CD4-positive, alpha-beta memory T cell (primary cell): ENCODE data around the gene CDK11B. TPM values are rescaled to one million over a fixed set of nuclear protein-coding genes. Genes with fewer than 3 reads are reported as not detected.
A peak's percentile ranks its signal among the peaks of the same experiment; 100 is the strongest.
"Not testable (repeated sequence)": the region's sequence is repeated elsewhere in the genome, so short reads cannot be mapped to it uniquely, and the experiment has no call there.

Experiments
- CTCF ChIA-PET: fragments of 350-600 bp; sonication (Branson Sonifier 250); formaldehyde crosslinking; loops from one replicate; lab custom pipeline; 2021; ENCODE audit warnings: inconsistent platforms; ENCODE audit not compliant: partially characterized antibody; lab: Charles Lee
- POLR2A ChIA-PET: fragments of 350-600 bp; sonication (Branson Sonifier 250); formaldehyde crosslinking; loops from one replicate; lab custom pipeline; 2021; ENCODE audit not compliant: partially characterized antibody; lab: Charles Lee
- DNase-seq, 5 donors: peaks; one replicate each; pipeline versions ENCODE4 v3.0.0 to v3.0.0-alpha.2; 2020 to 2022; ENCODE audit warnings: mixed read lengths in 1 of 5
- H3K27ac ChIP-seq: one replicate; pipeline ENCODE4 v1.7.0; 2013; ENCODE audit warnings: low read depth, low read length
- H3K27me3 ChIP-seq: 2 replicates; pipeline ENCODE4 v1.7.0; 2013; ENCODE audit warnings: mild to moderate bottlenecking, low read length, moderate library complexity; ENCODE audit not compliant: insufficient read depth
- H3K36me3 ChIP-seq: 2 replicates; pipeline ENCODE4 v1.7.0; 2013; ENCODE audit warnings: mild to moderate bottlenecking, low read length, moderate library complexity; ENCODE audit not compliant: insufficient read depth
- H3K4me1 ChIP-seq: 2 replicates; pipeline ENCODE4 v1.7.0; 2013; ENCODE audit warnings: mild to moderate bottlenecking, low read length, moderate library complexity; ENCODE audit not compliant: insufficient read depth
- H3K4me3 ChIP-seq, 2 donors: one replicate each; pipeline ENCODE4 v1.7.0; 2013; ENCODE audit warnings: low read length in 2 of 2, mild to moderate bottlenecking in 1 of 2
- H3K9me3 ChIP-seq, 2 donors: one replicate each; pipeline ENCODE4 v1.7.0; 2013; ENCODE audit warnings: low read length in 2 of 2, control low read depth in 1 of 2; ENCODE audit not compliant: control insufficient read depth in 1 of 2
- H3K27ac Mint-ChIP-seq, 7 donors: one replicate each; pipeline ENCODE4 v1.8.0; 2020 to 2021; ENCODE audit warnings: mixed read lengths in 7 of 7, mild to moderate bottlenecking in 6 of 7, inconsistent platforms in 3 of 7, moderate library complexity in 3 of 7
- H3K27me3 Mint-ChIP-seq, 2 donors: one replicate each; pipeline ENCODE4 v1.8.0; 2020 to 2021; ENCODE audit warnings: mixed read lengths in 2 of 2
- H3K36me3 Mint-ChIP-seq, 2 donors: one replicate each; pipeline ENCODE4 v1.8.0; 2020 to 2021; ENCODE audit warnings: mixed read lengths in 2 of 2, inconsistent platforms in 1 of 2, mild to moderate bottlenecking in 1 of 2
- H3K4me1 Mint-ChIP-seq, 4 donors: one replicate each; pipeline ENCODE4 v1.8.0; 2020 to 2021; ENCODE audit warnings: mixed read lengths in 4 of 4, mild to moderate bottlenecking in 1 of 4
- H3K4me3 Mint-ChIP-seq, 8 donors: one replicate each; pipeline ENCODE4 v1.8.0; 2020 to 2021; ENCODE audit warnings: mixed read lengths in 8 of 8, mild to moderate bottlenecking in 7 of 8, moderate library complexity in 6 of 8, inconsistent platforms in 3 of 8
- H3K9me3 Mint-ChIP-seq, 8 donors: one replicate each; pipeline ENCODE4 v1.8.0; 2020 to 2021; ENCODE audit warnings: mixed read lengths in 8 of 8, mild to moderate bottlenecking in 5 of 8, inconsistent platforms in 3 of 8, moderate library complexity in 1 of 8
- intact Hi-C: fragments of 100-400 bp; cut with micrococcal nuclease; formaldehyde crosslinking; loops from one replicate; pipeline ENCODE4 v1.15.1; 2023
- polyA plus RNA-seq, 2 donors: library from polyadenylated mRNA; unstranded; fragments of 300-500 nt; fragmentation: Illumina TruSeq; gene quantifications; one replicate each; pipeline ENCODE4 v1.2.3, GENCODE V29; 2021
- total RNA-seq, 2 experiments: library from RNA; stranded (reverse); gene quantifications; one replicate each; pipeline ENCODE4 v1.2.3, GENCODE V29; 2021

Gene CDK11B
- total and polyA plus RNA-seq, 4 experiments from 2014 or later: 2.5 to 44.7 (median 34.3) TPM

GRCh38 chr1:1634613-1635012 lies 24.2 kb downstream of the CDK11B start:
- H3K4me3 Mint-ChIP-seq, H3K36me3 ChIP-seq, CTCF ChIA-PET, H3K27me3 Mint-ChIP-seq, H3K9me3 Mint-ChIP-seq, POLR2A ChIA-PET, H3K36me3 Mint-ChIP-seq, intact Hi-C loops, DNase-seq, H3K4me1 Mint-ChIP-seq, H3K27ac Mint-ChIP-seq, H3K27me3 ChIP-seq, H3K4me3 ChIP-seq, H3K9me3 ChIP-seq, H3K27ac ChIP-seq: not testable (repeated sequence)
- peaks cover 15% of the 10 kb centered on the region for H3K4me1 ChIP-seq

DNA sequence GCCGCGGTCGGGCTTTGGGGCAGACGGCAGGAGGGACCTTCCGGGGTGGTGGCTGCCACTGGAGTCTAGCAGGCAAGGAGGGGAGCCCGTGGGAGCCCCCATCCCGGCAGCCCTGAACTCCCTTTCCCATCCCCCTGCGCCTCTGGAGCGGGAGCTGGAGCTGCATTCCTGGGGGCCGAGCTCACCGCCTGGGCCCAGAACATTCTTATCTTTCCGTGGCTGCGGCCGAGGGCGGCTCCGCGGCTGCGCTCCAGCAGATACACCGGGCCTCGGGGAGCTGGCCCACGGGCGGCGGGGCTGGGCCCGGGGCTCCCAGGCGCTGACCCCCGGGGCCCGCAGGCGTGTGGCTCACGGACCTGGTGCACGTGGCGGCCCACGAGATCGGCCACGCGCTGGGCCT lies 25.4 kb downstream of the CDK11B start:
- H3K4me3 Mint-ChIP-seq, H3K27ac Mint-ChIP-seq, H3K4me1 Mint-ChIP-seq, H3K36me3 ChIP-seq, POLR2A ChIA-PET, H3K36me3 Mint-ChIP-seq, intact Hi-C loops, H3K27me3 Mint-ChIP-seq, H3K27me3 ChIP-seq, H3K4me3 ChIP-seq, H3K9me3 Mint-ChIP-seq, CTCF ChIA-PET, H3K9me3 ChIP-seq, DNase-seq, H3K27ac ChIP-seq: not testable (repeated sequence)
- peaks cover 19% of the 10 kb centered on the region for H3K4me1 ChIP-seq

DNA sequence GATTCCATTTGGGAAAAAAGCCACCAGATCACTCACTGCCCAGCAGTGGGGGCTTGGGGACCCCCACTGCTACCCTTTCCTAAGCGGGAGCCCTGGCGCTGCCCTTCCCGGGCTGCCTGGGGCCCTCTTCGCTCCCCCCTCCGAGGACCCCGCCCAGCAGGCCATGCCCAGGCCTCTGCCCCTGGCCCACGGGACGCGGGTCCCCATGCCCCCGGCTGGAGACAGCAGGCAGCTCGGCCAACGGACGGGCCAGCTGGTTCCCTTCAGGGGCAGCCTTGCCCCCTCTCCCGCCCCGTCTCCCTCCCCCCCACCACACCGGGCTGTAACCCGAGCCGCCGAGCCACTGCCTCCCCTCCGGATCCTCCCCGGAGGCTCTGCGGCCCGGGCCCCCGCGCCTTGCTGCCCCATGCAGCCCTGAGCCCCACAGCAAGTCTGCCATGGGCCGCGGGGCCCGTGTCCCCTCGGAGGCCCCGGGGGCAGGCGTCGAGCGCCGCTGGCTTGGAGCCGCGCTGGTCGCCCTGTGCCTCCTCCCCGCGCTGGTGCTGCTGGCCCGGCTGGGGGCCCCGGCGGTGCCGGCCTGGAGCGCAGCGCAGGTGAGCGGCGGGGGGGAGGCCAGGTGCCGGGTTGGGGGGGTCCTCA lies 26.9 kb downstream of the CDK11B start, which contains the start of gene MMP23B:
Gene MMP23B (plus strand): TSS at position 392 of the 639 bp plus-strand sequence. CDS start 46 bp downstream, at position 438.
- intact Hi-C loops: loop anchor here (2.0 kb wide), 2 partner anchors 17 to 57 kb away; partner anchors contain the start of genes MIB2 and SSU72
- peaks cover 0 to 2% (median 0%) of the 10 kb centered on the region in 8 donors for H3K9me3 Mint-ChIP-seq
- Histone ChIP-seq H3K4me1 (peaks cover 19% of the 10 kb centered on the region), H3K27me3 (no peaks in the 10 kb centered on the region), H3K4me3 (no peak within 1 kb of the TSS), H3K9me3 (no peaks in the 10 kb centered on the region), H3K27ac (peak within 1 kb of the TSS; percentile 21), H3K36me3 (no peaks in the 10 kb centered on the region)
- peak within 1 kb of the TSS in 6 of 8 donors; percentile 10 to 68 (median 40) for H3K4me3 Mint-ChIP-seq
- H3K27ac Mint-ChIP-seq: peak within 1 kb of the TSS in 3 of 7 donors; percentile 29 to 69 (median 61)
- ChIA-PET POLR2A (interaction anchor here (0.7 to 4.5 kb wide), 8 partner anchors 9 to 232 kb away, joined by 3 to 152 read pairs (median 4); partner anchors contain the start of gene MIB2), CTCF (no interaction called here)
- H3K36me3 Mint-ChIP-seq: peaks cover 0 to 6% of the 10 kb centered on the region in 2 donors
- H3K4me1 Mint-ChIP-seq: peaks cover 3 to 9% (median 5%) of the 10 kb centered on the region in 4 donors
- H3K27me3 Mint-ChIP-seq: peaks cover 2 to 4% of the 10 kb centered on the region in 2 donors
- DNase-seq: no peak

DNA sequence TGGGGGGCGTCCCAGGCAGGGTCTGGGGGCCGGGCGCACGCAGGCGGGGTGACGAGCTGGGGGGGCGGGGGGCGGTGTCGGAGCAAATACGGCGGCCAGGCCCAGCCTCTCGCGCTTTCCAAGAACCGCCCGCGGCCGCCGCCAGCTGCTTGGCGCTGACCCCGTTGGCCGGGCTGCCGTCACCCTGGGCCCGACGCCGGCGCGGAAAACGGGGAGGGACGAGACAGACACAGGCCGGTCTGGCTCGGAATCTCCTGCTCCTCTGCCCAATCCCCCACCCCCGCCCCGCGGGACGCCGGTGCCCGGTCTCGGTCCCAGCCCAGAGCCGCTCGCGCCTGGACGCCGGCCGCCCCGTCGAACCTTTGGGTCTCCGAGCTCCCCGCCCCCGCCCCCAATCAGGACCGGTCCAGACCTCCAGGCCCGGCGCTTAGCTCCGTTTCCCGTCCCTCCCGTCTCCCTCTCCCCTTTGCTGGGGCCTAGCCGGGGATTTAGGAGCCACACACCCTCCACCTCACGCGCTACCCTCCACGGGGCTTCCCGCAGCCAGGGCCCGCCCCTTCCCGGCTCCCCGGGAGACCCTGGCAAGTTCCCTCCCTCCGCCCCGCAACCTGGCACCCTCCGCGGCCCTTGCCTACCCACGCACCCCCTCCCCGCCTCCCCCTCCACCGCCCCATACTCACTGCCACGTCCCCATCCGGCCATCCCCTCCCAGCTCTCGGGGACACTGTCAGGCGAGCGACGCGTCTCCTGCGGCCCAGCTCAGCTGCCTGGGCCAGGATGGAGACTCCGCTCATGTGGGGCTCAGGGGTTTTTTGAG lies 27.6 kb downstream of the CDK11B start:
- Histone ChIP-seq H3K36me3 (no peaks in the 10 kb centered on the region), H3K4me1 (peaks cover 19% of the 10 kb centered on the region), H3K27me3 (no peaks in the 10 kb centered on the region), H3K27ac (peak overlapping the region; percentile 21), H3K9me3 (no peaks in the 10 kb centered on the region), H3K4me3 (peak overlapping the region in 1 of 2 donors; percentile 48)
- intact Hi-C loops: loop anchor here (2.0 kb wide), 2 partner anchors 16 to 56 kb away; partner anchors contain the start of genes MIB2 and SSU72
- H3K4me1 Mint-ChIP-seq: peaks cover 3 to 9% (median 5%) of the 10 kb centered on the region in 4 donors
- peaks cover 0 to 2% (median 0%) of the 10 kb centered on the region in 8 donors for H3K9me3 Mint-ChIP-seq
- peaks cover 2 to 4% of the 10 kb centered on the region in 2 donors for H3K27me3 Mint-ChIP-seq
- H3K4me3 Mint-ChIP-seq: peak overlapping the region in 6 of 8 donors; percentile 10 to 68 (median 40)
- POLR2A ChIA-PET: interaction anchor here (0.7 to 4.5 kb wide), 16 partner anchors 8 to 256 kb away, joined by 3 to 152 read pairs (median 4); partner anchors contain the start of genes AURKAIP1, CDK11A and MIB2
- H3K27ac Mint-ChIP-seq: peak overlapping the region in 3 of 7 donors; percentile 29 to 69 (median 61)
- H3K36me3 Mint-ChIP-seq: peaks cover 0 to 2% of the 10 kb centered on the region in 2 donors
- DNase-seq: no peak
- CTCF ChIA-PET: no interaction called here

- Mint-ChIP-seq H3K4me3 (peak overlapping the region; percentile 76 to 95 (median 91)), H3K9me3 (peaks cover 0 to 2% (median 0%) of the 10 kb centered on the region in 8 donors), H3K36me3 (peaks cover 0 to 2% of the 10 kb centered on the region in 2 donors), H3K27ac (peak overlapping the region; percentile 93 to 97 (median 96)), H3K4me1 (peaks cover 3 to 9% (median 6%) of the 10 kb centered on the region in 4 donors), H3K27me3 (peaks cover 2 to 4% of the 10 kb centered on the region in 2 donors)
- no peaks in the 10 kb centered on the region for H3K36me3 ChIP-seq
- peak; percentile 96 to 98 (median 97) for DNase-seq
- H3K27me3 ChIP-seq: no peaks in the 10 kb centered on the region
- H3K27ac ChIP-seq: peak overlapping the region; percentile 38
- peak overlapping the region in 1 of 2 donors; percentile 62 for H3K4me3 ChIP-seq
- H3K4me1 ChIP-seq: peaks cover 19% of the 10 kb centered on the region
- H3K9me3 ChIP-seq: no peaks in the 10 kb centered on the region
- intact Hi-C loops: loop anchor here (2.0 kb wide), 2 partner anchors 16 to 56 kb away; partner anchors contain the start of genes MIB2 and SSU72
- ChIA-PET CTCF (interaction anchor here (0.5 to 1.4 kb wide), 4 partner anchors 9 to 253 kb away, joined by 3 to 5 read pairs (median 4); no protein-coding TSS in a partner anchor), POLR2A (interaction anchor here (0.7 to 4.5 kb wide), 15 partner anchors 8 to 255 kb away, joined by 3 to 152 read pairs (median 4); partner anchors contain the start of genes AURKAIP1, CDK11A and MIB2)
Measured at GRCh38 chr1:1630191-1630964, 28.4 kb downstream of the CDK11B start.

DNA sequence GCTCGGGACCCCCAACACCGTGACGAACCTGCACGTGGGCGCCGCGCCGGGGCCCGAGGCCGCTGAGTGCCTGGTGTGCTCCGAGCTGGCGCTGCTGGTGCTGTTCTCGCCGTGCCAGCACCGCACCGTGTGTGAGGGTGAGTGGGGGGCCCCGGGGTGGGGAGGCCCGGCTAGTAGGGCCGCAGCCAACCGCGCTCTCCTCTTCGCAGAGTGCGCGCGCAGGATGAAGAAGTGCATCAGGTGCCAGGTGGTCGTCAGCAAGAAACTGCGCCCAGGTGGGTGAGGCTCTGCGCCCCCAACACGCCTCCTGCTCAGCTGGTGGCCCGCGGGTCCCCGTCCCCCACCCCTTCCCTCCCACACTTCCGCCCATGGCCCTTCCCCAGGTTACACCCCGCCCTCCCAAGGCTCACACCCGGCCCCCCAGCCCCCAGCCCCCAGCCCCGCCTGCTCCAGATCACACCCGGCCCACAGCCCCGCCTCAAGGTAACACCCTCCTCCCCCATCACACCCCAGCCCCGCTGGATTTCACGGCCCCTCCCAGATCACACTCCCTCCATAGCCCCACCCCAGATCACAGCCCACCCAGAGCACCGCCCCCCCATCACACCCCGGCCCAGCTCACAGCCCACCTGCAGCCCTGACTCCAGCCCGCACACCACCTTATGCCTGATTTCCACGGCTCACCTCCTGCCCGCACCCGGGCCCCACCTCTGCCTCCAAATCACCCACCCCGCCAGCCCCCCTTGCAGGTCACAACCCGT lies 29.2 kb downstream of the CDK11B start:
- intact Hi-C loops: loop anchor here (2.0 kb wide), 2 partner anchors 15 to 55 kb away; partner anchors contain the start of genes MIB2 and SSU72
- Mint-ChIP-seq H3K36me3 (peaks cover 0 to 2% of the 10 kb centered on the region in 2 donors), H3K4me1 (peaks cover 3 to 9% (median 6%) of the 10 kb centered on the region in 4 donors), H3K4me3 (peak overlapping the region; percentile 72 to 91 (median 78)), H3K27me3 (peaks cover 2 to 4% of the 10 kb centered on the region in 2 donors), H3K27ac (peak overlapping the region; percentile 73 to 97 (median 93)), H3K9me3 (peaks cover 0 to 2% (median 0%) of the 10 kb centered on the region in 8 donors)
- H3K9me3 ChIP-seq: no peaks in the 10 kb centered on the region
- peaks cover 19% of the 10 kb centered on the region for H3K4me1 ChIP-seq
- peak overlapping the region in 1 of 2 donors; percentile 62 for H3K4me3 ChIP-seq
- no peaks in the 10 kb centered on the region for H3K36me3 ChIP-seq
- peak overlapping the region; percentile 59 for H3K27ac ChIP-seq
- no peaks in the 10 kb centered on the region for H3K27me3 ChIP-seq
- CTCF ChIA-PET: interaction anchor here (0.5 to 1.4 kb wide), 6 partner anchors 8 to 254 kb away, joined by 3 to 5 read pairs (median 4); no protein-coding TSS in a partner anchor
- peak; percentile 78 to 91 (median 80) for DNase-seq
- POLR2A ChIA-PET: interaction anchor here (0.8 to 4.5 kb wide), 17 partner anchors 9 to 514 kb away, joined by 3 to 152 read pairs (median 4); partner anchors contain the start of genes AURKAIP1, C1orf159, CDK11A and MIB2
